Naive thymus-derived CD4-positive, alpha-beta T cell (primary cell): ENCODE data around the gene PRAC2. TPM values are rescaled to one million over a fixed set of nuclear protein-coding genes. Genes with fewer than 3 reads are reported as not detected.

ENCODE experiments used
- ATAC-seq: fragments of 150-1000 bp; cut with Tn5 transposase; 2 replicates; pipeline ENCODE4 v1.10.0; 2021; ENCODE audit warnings: mild to moderate bottlenecking, moderate library complexity
- CTCF ChIA-PET: fragments of 350-600 bp; sonication (Branson Sonifier 250); formaldehyde crosslinking; loops from one replicate; lab custom pipeline; 2021; ENCODE audit warnings: antibody characterized with exemption; lab: Charles Lee
- POLR2A ChIA-PET: fragments of 350-600 bp; sonication (Branson Sonifier 250); formaldehyde crosslinking; loops from one replicate; lab custom pipeline; 2021; ENCODE audit warnings: antibody characterized with exemption, inconsistent platforms; lab: Charles Lee
- DNase-seq, 9 donors: peaks; one replicate each; pipeline versions ENCODE4 v3.0.0 to v3.0.0-alpha.2; 2020 to 2022; ENCODE audit warnings: mixed read lengths in 1 of 9
- H3K27ac ChIP-seq: one replicate; pipeline ENCODE4 v1.7.0; 2013; ENCODE audit warnings: mild to moderate bottlenecking, low read depth, low read length, moderate library complexity
- H3K27me3 ChIP-seq, 2 donors: one replicate each; pipeline ENCODE4 v1.7.0; 2013; ENCODE audit warnings: low read length in 2 of 2, mild to moderate bottlenecking in 2 of 2, moderate library complexity in 2 of 2; ENCODE audit not compliant: control insufficient read depth in 2 of 2, insufficient read depth in 2 of 2
- H3K36me3 ChIP-seq, 3 experiments: 1 replicate in 2 of 3; 2 replicates in 1 of 3; pipeline ENCODE4 v1.7.0; 2013; ENCODE audit warnings: low read length in 3 of 3, mild to moderate bottlenecking in 3 of 3, moderate library complexity in 1 of 3; ENCODE audit not compliant: insufficient read depth in 3 of 3, control insufficient read depth in 2 of 3
- H3K4me1 ChIP-seq, 2 donors: one replicate each; pipeline ENCODE4 v1.7.0; 2013; ENCODE audit warnings: low read length in 2 of 2, mild to moderate bottlenecking in 2 of 2, moderate library complexity in 1 of 2; ENCODE audit not compliant: control insufficient read depth in 2 of 2, insufficient read depth in 2 of 2
- H3K4me3 ChIP-seq: 2 replicates; pipeline ENCODE4 v1.7.0; 2013; ENCODE audit warnings: mild to moderate bottlenecking, low read length
- H3K9me3 ChIP-seq, 3 experiments: 1 replicate in 2 of 3; 2 replicates in 1 of 3; pipeline ENCODE4 v1.7.0; 2013; ENCODE audit warnings: low read length in 3 of 3; ENCODE audit not compliant: control insufficient read depth in 2 of 3
- H3K27ac Mint-ChIP-seq, 9 donors: one replicate each; pipeline ENCODE4 v1.8.0; 2020 to 2022; ENCODE audit warnings: mixed read lengths in 9 of 9, mild to moderate bottlenecking in 8 of 9, moderate library complexity in 5 of 9, inconsistent platforms in 2 of 9
- H3K27me3 Mint-ChIP-seq, 5 donors: one replicate each; pipeline ENCODE4 v1.8.0; 2021 to 2022; ENCODE audit warnings: mixed read lengths in 5 of 5, mild to moderate bottlenecking in 1 of 5
- H3K36me3 Mint-ChIP-seq, 5 donors: one replicate each; pipeline ENCODE4 v1.8.0; 2020 to 2022; ENCODE audit warnings: mixed read lengths in 5 of 5, mild to moderate bottlenecking in 3 of 5, inconsistent platforms in 1 of 5
- H3K4me1 Mint-ChIP-seq, 7 donors: one replicate each; pipeline ENCODE4 v1.8.0; 2020 to 2022; ENCODE audit warnings: mixed read lengths in 7 of 7, mild to moderate bottlenecking in 3 of 7, inconsistent platforms in 1 of 7
- H3K4me3 Mint-ChIP-seq, 10 donors: one replicate each; pipeline ENCODE4 v1.8.0; 2020 to 2022; ENCODE audit warnings: mild to moderate bottlenecking in 10 of 10, mixed read lengths in 10 of 10, moderate library complexity in 6 of 10, inconsistent platforms in 2 of 10
- H3K9me3 Mint-ChIP-seq, 11 donors: one replicate each; pipeline ENCODE4 v1.8.0; 2020 to 2022; ENCODE audit warnings: mixed read lengths in 11 of 11, mild to moderate bottlenecking in 4 of 11, inconsistent platforms in 1 of 11, moderate library complexity in 1 of 11
- intact Hi-C, 2 donors: fragments of 100-400 bp; cut with micrococcal nuclease; formaldehyde crosslinking; loops; one replicate each; pipeline ENCODE4 v1.15.1; 2023
- polyA plus RNA-seq, 2 donors: library from polyadenylated mRNA; unstranded; fragments of 300-500 nt; fragmentation: Illumina TruSeq; gene quantifications; one replicate each; pipeline ENCODE4 v1.2.3, GENCODE V29; 2021
- total RNA-seq, 6 experiments: library from RNA in 5 of 6; stranded (reverse) in 5 of 6; gene quantifications; 1 replicate in 5 of 6; 2 replicates in 1 of 6; pipeline ENCODE4 v1.2.3 and lab custom pipeline; 2021 to 2026

The PRAC2 gene
- total and polyA plus RNA-seq, 7 experiments from 2014 or later, result not detected

DNA sequence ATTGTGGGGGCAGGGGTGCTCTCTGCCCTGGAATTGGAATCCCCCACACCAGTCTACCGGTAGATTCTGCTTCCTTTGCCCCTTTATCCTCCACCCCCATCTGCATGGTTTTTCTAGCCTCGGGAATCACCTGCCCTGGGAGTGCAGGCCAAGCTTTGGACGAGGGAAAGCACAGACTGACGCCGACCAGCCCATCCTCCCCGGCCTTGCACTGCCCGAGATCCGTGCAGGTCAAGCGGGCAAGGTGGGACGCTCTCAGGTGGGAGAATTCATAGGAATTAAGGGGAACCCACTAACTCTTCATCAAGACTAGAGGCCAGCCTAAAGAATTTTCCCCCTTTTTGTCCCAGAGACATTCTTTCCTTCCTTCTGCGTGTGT, 15.4 kb downstream of the PRAC2 start:
- intact Hi-C loops, result no loop called here
- H3K27me3 Mint-ChIP-seq, result peaks cover 88 to 99% (median 91%) of the 10 kb centered on the region in 5 donors
- Histone ChIP-seq H3K27me3 (peaks cover 20 to 40% of the 10 kb centered on the region in 2 donors), H3K27ac (no peak overlapping the region), H3K36me3 (no peaks in the 10 kb centered on the region), H3K4me3 (no peak overlapping the region), H3K9me3 (no peaks in the 10 kb centered on the region), H3K4me1 (peaks cover 0 to 8% of the 10 kb centered on the region in 2 donors)
- peaks cover 7 to 19% (median 14%) of the 10 kb centered on the region in 7 donors for H3K4me1 Mint-ChIP-seq
- H3K27ac Mint-ChIP-seq, result no peak overlapping the region
- CTCF ChIA-PET, result no interaction called here
- ATAC-seq (no peak), DNase-seq (no peak)
- POLR2A ChIA-PET, result interaction anchor here (0.8 kb wide), 1 partner anchor 19 kb away, joined by 5 read pairs; no protein-coding TSS in a partner anchor
- peaks cover 0 to 14% (median 0%) of the 10 kb centered on the region in 11 donors for H3K9me3 Mint-ChIP-seq
- peak overlapping the region in 1 of 10 donors; percentile 66 for H3K4me3 Mint-ChIP-seq
- no peaks in the 10 kb centered on the region for H3K36me3 Mint-ChIP-seq

DNA sequence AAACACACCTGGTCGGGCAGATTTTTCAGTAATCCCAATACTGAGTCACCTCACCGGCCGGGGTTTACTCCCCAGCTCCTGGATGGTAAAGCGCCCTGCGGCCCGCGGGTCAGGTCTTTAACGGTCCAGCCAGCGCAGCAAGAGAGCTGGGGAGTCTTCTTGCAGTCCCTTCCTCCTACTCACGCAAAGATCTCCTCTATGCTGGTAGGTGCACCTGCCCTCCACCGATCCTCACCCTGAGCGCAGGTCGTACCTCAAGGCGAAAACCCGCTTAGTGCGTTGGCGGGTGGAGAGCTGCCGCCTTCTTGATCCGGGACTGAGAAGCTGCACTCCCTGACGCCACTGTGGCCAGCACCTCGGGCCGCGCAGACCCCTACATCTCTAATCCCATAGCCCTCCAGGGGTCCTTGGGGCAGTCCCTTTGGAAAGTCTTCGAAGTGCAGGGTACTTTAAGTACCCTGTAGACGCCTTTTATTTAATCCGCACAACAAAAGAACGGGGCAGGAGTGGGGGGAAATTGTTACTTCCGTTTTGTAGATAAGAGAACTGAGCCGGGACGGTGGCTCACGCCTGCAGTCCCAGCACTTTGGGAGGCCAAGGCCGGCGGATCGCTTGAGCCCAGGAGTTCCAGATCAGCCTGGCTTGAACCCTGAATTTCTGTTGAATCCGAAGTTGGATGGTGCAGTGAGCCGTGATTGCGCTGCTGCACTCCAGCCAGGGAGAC, 16.0 kb downstream of the PRAC2 start:
- DNase-seq, result no peak
- POLR2A ChIA-PET, result interaction anchor here (0.8 kb wide), 1 partner anchor 20 kb away, joined by 5 read pairs; no protein-coding TSS in a partner anchor
- Histone ChIP-seq H3K27me3 (peaks cover 20 to 35% of the 10 kb centered on the region in 2 donors), H3K4me3 (no peak overlapping the region), H3K36me3 (no peaks in the 10 kb centered on the region), H3K27ac (no peak overlapping the region), H3K9me3 (no peaks in the 10 kb centered on the region), H3K4me1 (peaks cover 0 to 8% of the 10 kb centered on the region in 2 donors)
- CTCF ChIA-PET, result no interaction called here
- no peak for ATAC-seq
- H3K4me3 Mint-ChIP-seq, result peak overlapping the region in 8 of 10 donors; percentile 10 to 73 (median 58)
- peaks cover 2 to 13% (median 8%) of the 10 kb centered on the region in 7 donors for H3K4me1 Mint-ChIP-seq
- H3K9me3 Mint-ChIP-seq, result peaks cover 0 to 14% (median 0%) of the 10 kb centered on the region in 11 donors
- H3K27ac Mint-ChIP-seq, result no peak overlapping the region
- no peaks in the 10 kb centered on the region for H3K36me3 Mint-ChIP-seq
- intact Hi-C loops, result no loop called here
- H3K27me3 Mint-ChIP-seq, result peaks cover 88 to 99% (median 91%) of the 10 kb centered on the region in 5 donors

- ATAC-seq, result no peak
- Mint-ChIP-seq H3K9me3 (peaks cover 0 to 15% (median under 1%) of the 10 kb centered on the region in 11 donors), H3K4me3 (no peak overlapping the region)
Observed at GRCh38 chr17:48740537-48740936, 17.6 kb downstream of the PRAC2 start.

DNA sequence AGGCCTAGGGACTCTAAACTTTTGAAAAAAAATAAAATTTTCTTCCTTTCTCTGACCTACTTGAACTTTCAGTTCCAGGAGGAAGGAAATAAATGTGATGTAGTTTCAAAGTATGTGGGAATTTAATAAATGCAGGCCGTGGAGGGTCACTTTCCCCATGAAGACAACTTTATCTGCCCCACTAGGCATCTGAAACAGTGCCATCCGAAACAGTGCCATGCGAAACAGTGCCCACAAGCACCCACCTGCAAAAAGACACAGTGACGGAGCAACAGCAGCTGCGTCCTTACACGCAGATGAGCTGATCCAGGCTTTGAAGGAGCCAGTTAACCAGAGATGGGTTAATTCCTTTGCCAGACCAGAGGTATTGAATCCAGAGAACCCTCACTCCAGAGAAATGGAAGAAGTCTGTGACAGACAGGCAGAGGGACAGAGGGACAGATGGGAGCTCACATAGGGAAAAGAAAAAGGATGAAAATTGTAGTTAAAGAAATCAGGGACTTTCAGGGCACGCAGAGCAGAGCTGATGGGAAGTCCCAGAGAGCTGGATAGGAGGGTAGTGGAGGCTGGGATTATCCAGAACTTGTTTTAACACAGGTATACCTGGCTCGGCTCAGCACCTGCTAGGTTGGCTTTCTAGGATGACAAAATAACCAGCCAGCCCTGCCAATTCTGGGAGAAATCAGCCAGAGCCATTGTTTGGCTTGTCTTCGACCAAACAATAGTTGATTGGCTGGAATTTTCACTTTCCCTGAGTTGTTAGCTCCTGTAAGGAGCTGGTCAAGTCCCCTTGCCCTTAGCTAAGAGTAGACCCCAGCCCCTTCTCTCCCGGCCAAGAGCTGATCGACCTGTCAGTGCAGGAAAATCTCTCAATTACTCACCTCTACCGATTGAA, 22.6 kb downstream of the PRAC2 start:
- CTCF ChIA-PET, result interaction anchor here (1.5 kb wide), 1 partner anchor 67 kb away, joined by 3 read pairs; no protein-coding TSS in a partner anchor
- Histone ChIP-seq H3K27ac (no peak overlapping the region), H3K36me3 (no peaks in the 10 kb centered on the region), H3K4me1 (no peaks in the 10 kb centered on the region), H3K4me3 (no peak overlapping the region), H3K27me3 (peaks cover 41 to 73% of the 10 kb centered on the region in 2 donors), H3K9me3 (no peaks in the 10 kb centered on the region)
- Mint-ChIP-seq H3K36me3 (peaks cover 0 to 5% (median 0%) of the 10 kb centered on the region in 5 donors), H3K9me3 (peaks cover 0 to 17% (median 7%) of the 10 kb centered on the region in 11 donors), H3K4me1 (peaks cover 5 to 14% (median 9%) of the 10 kb centered on the region in 7 donors), H3K27me3 (peaks cover 86 to 98% (median 95%) of the 10 kb centered on the region in 5 donors), H3K27ac (peak overlapping the region in 1 of 9 donors; percentile 14), H3K4me3 (no peak overlapping the region)
- no peak for DNase-seq
- intact Hi-C loops, result loop anchor here in 1 of 2 donors (5.0 to 10.0 kb wide), 3 partner anchors 118 to 1219 kb away; partner anchors contain the start of genes DLX4, HOXB7 and HOXB9
- no peak for ATAC-seq
- POLR2A ChIA-PET, result interaction anchor here (0.8 kb wide), 1 partner anchor 15 kb away, joined by 4 read pairs; no protein-coding TSS in a partner anchor

More at GRCh38 chr17:48740537-48740936, 17.6 kb downstream of the PRAC2 start:
- Histone ChIP-seq H3K27me3 (peaks cover 29 to 33% of the 10 kb centered on the region in 2 donors), H3K4me3 (no peak overlapping the region), H3K27ac (no peak overlapping the region), H3K9me3 (no peaks in the 10 kb centered on the region), H3K36me3 (no peaks in the 10 kb centered on the region), H3K4me1 (peaks cover 0 to 8% of the 10 kb centered on the region in 2 donors)
- intact Hi-C loops, result loop anchor here in 1 of 2 donors (10.0 kb wide), 1 partner anchor 1224 kb away; the partner anchor contains the start of gene DLX4
- no peak for DNase-seq
- peaks cover 2 to 10% (median 6%) of the 10 kb centered on the region in 7 donors for H3K4me1 Mint-ChIP-seq
- no peak overlapping the region for H3K27ac Mint-ChIP-seq
- no peaks in the 10 kb centered on the region for H3K36me3 Mint-ChIP-seq
- ChIA-PET CTCF (no interaction called here), POLR2A (no interaction called here)
- peaks cover 89 to 99% (median 91%) of the 10 kb centered on the region in 5 donors for H3K27me3 Mint-ChIP-seq

DNA sequence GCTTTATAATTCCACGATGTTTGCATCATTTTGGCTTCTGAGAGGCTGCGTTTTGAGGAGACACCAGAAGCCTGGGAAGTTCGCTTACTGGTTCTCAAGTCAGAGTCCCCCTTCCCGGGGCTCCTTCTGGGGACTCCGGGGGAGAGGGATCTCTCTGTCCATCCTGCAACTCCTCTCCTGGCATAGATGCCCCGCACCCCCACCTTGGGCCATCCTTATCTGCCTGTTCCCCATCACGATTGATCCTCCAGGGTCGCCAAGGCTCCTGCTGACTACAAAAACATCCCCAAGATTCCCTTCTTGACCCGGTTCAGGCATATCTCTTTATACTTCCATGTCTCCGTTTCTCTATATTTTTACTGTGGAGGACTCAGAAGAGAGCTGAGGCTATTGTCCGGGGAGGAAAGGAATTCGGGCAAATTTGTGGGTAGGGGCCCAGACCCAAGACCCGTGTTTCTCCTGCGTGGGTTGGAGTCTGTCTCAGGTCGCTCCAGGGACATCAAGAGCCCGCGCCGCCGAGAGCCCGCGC, 24.0 kb downstream of the PRAC2 start:
- H3K4me1 Mint-ChIP-seq, result peaks cover 5 to 14% (median 9%) of the 10 kb centered on the region in 7 donors
- H3K27me3 Mint-ChIP-seq, result peaks cover 83 to 99% (median 93%) of the 10 kb centered on the region in 5 donors
- H3K9me3 Mint-ChIP-seq, result peaks cover 0 to 13% (median 7%) of the 10 kb centered on the region in 11 donors
- no peak overlapping the region for H3K27ac ChIP-seq
- no peak for ATAC-seq
- H3K27me3 ChIP-seq, result peaks cover 43 to 80% of the 10 kb centered on the region in 2 donors
- no peaks in the 10 kb centered on the region for H3K9me3 ChIP-seq
- peak overlapping the region in 1 of 10 donors; percentile 11 for H3K4me3 Mint-ChIP-seq
- H3K36me3 Mint-ChIP-seq, result peaks cover 0 to 5% (median 0%) of the 10 kb centered on the region in 5 donors
- H3K27ac Mint-ChIP-seq, result peak overlapping the region in 2 of 9 donors; percentile 11 to 67
- H3K4me3 ChIP-seq, result no peak overlapping the region
- POLR2A ChIA-PET, result no interaction called here
- CTCF ChIA-PET, result interaction anchor here (1.5 kb wide), 1 partner anchor 69 kb away, joined by 3 read pairs; no protein-coding TSS in a partner anchor
- intact Hi-C loops, result loop anchor here in 1 of 2 donors (5.0 to 10.0 kb wide), 3 partner anchors 120 to 1218 kb away; partner anchors contain the start of genes DLX4, HOXB7 and HOXB9
- no peaks in the 10 kb centered on the region for H3K4me1 ChIP-seq
- no peaks in the 10 kb centered on the region for H3K36me3 ChIP-seq
- no peak for DNase-seq
